ENCODE measurements around the gene CHCHD10. TPM values are rescaled to one million over a fixed set of nuclear protein-coding genes. Genes with fewer than 3 reads are reported as not detected.

Gene CHCHD10
- total RNA-seq, 2 experiments from 2014 or later = 99.8 to 111 TPM

GRCh38 chr22:23759566-23759965 is 8.2 kb downstream of the CHCHD10 start:
- peaks cover 2% of the 10 kb centered on the region for H3K27me3 Mint-ChIP-seq
- no peak overlapping the region for H3K27ac Mint-ChIP-seq
- ATAC-seq (ENCODE audit: low read depth) (no peak), DNase-seq (no peak)
- no peak overlapping the region for H3K4me3 Mint-ChIP-seq
- H3K9me3 Mint-ChIP-seq = no peaks in the 10 kb centered on the region
- H3K36me3 Mint-ChIP-seq = peaks cover 2% of the 10 kb centered on the region
- peaks cover 23% of the 10 kb centered on the region for H3K4me1 Mint-ChIP-seq
- POLR2A ChIA-PET = interaction anchor here (0.6 to 1.5 kb wide), 2 partner anchors 9 to 22 kb away, joined by 3 read pairs; partner anchors contain the start of gene ZNF70

- no peaks in the 10 kb centered on the region for H3K36me3 Mint-ChIP-seq
Measured at GRCh38 chr22:23756891-23757290, 10.9 kb downstream of the CHCHD10 start.

GRCh38 chr22:23755711-23756110 is 12.1 kb downstream of the CHCHD10 start:
- H3K4me1 Mint-ChIP-seq = peaks cover 8% of the 10 kb centered on the region
- no peak overlapping the region for H3K4me3 Mint-ChIP-seq
- ATAC-seq (ENCODE audit: low read depth) = no peak
- H3K9me3 Mint-ChIP-seq = no peaks in the 10 kb centered on the region
- no peaks in the 10 kb centered on the region for H3K36me3 Mint-ChIP-seq
- POLR2A ChIA-PET = interaction anchor here (0.7 to 1.2 kb wide), 2 partner anchors 30 to 69 kb away, joined by 3 read pairs; no protein-coding TSS in a partner anchor
- no peak for DNase-seq
- peaks cover 2% of the 10 kb centered on the region for H3K27me3 Mint-ChIP-seq
- H3K27ac Mint-ChIP-seq = no peak overlapping the region

More at GRCh38 chr22:23756891-23757290, 10.9 kb downstream of the CHCHD10 start:
- Mint-ChIP-seq H3K4me1 (peaks cover 10% of the 10 kb centered on the region), H3K27ac (peak overlapping the region; percentile 26), H3K9me3 (no peaks in the 10 kb centered on the region), H3K27me3 (peaks cover 2% of the 10 kb centered on the region), H3K4me3 (no peak overlapping the region)
- no peak for ATAC-seq (ENCODE audit: low read depth)
- POLR2A ChIA-PET = interaction anchor here (0.9 kb wide), 1 partner anchor 101 kb away, joined by 3 read pairs; the partner anchor contains the start of gene SLC2A11
- no peak for DNase-seq

GRCh38 chr22:23754980-23755636 is 12.7 kb downstream of the CHCHD10 start:
- Mint-ChIP-seq H3K4me3 (no peak overlapping the region), H3K27me3 (peaks cover 2% of the 10 kb centered on the region), H3K27ac (no peak overlapping the region), H3K4me1 (peaks cover 9% of the 10 kb centered on the region), H3K9me3 (no peaks in the 10 kb centered on the region), H3K36me3 (peaks cover 1% of the 10 kb centered on the region)
- DNase-seq = no peak
- POLR2A ChIA-PET = no interaction called here
- ATAC-seq (ENCODE audit: low read depth) = no peak

GRCh38 chr22:23754220-23754919 is 13.4 kb downstream of the CHCHD10 start, which contains the start of gene VPREB3:
TSS of gene VPREB3 (minus strand) at chr22:23754425. CDS start at chr22:23754363, 62 bp downstream.
- H3K36me3 Mint-ChIP-seq = peaks cover 1% of the 10 kb centered on the region
- no peak for ATAC-seq (ENCODE audit: low read depth)
- POLR2A ChIA-PET = interaction anchor here (0.5 kb wide), 1 partner anchor 60 kb away, joined by 3 read pairs; no protein-coding TSS in a partner anchor
- DNase-seq = no peak
- H3K27ac Mint-ChIP-seq = no peak within 1 kb of the TSS
- H3K4me1 Mint-ChIP-seq = peaks cover 15% of the 10 kb centered on the region
- peaks cover 2% of the 10 kb centered on the region for H3K27me3 Mint-ChIP-seq
- no peak within 1 kb of the TSS for H3K4me3 Mint-ChIP-seq
- H3K9me3 Mint-ChIP-seq = no peaks in the 10 kb centered on the region

GRCh38 chr22:23753385-23753784 is 14.4 kb downstream of the CHCHD10 start:
- Mint-ChIP-seq H3K4me3 (no peak overlapping the region), H3K9me3 (no peaks in the 10 kb centered on the region), H3K27me3 (peaks cover 2% of the 10 kb centered on the region), H3K4me1 (peaks cover 15% of the 10 kb centered on the region), H3K36me3 (peaks cover 1% of the 10 kb centered on the region), H3K27ac (no peak overlapping the region)
- DNase-seq (no peak), ATAC-seq (ENCODE audit: low read depth) (no peak)
- POLR2A ChIA-PET = interaction anchor here (1.9 kb wide), 1 partner anchor 10 kb away, joined by 4 read pairs; the partner anchor contains the start of gene C22orf15

GRCh38 chr22:23752750-23753149 is 15.0 kb downstream of the CHCHD10 start:
- peak overlapping the region; percentile 60 for H3K27ac Mint-ChIP-seq
- DNase-seq (no peak), ATAC-seq (ENCODE audit: low read depth) (no peak)
- peaks cover 1% of the 10 kb centered on the region for H3K36me3 Mint-ChIP-seq
- peaks cover 15% of the 10 kb centered on the region for H3K4me1 Mint-ChIP-seq
- H3K9me3 Mint-ChIP-seq = no peaks in the 10 kb centered on the region
- peaks cover 2% of the 10 kb centered on the region for H3K27me3 Mint-ChIP-seq
- POLR2A ChIA-PET = interaction anchor here (1.9 to 2.3 kb wide), 2 partner anchors 11 to 35 kb away, joined by 4 to 16 read pairs; partner anchors contain the start of gene C22orf15
- no peak overlapping the region for H3K4me3 Mint-ChIP-seq

GRCh38 chr22:23752090-23752691 is 15.6 kb downstream of the CHCHD10 start:
- peak overlapping the region; percentile 70 for H3K4me3 Mint-ChIP-seq
- peaks cover 1% of the 10 kb centered on the region for H3K36me3 Mint-ChIP-seq
- peak overlapping the region; percentile 78 for H3K27ac Mint-ChIP-seq
- peaks cover 2% of the 10 kb centered on the region for H3K27me3 Mint-ChIP-seq
- H3K9me3 Mint-ChIP-seq = no peaks in the 10 kb centered on the region
- H3K4me1 Mint-ChIP-seq = peaks cover 15% of the 10 kb centered on the region
- POLR2A ChIA-PET = interaction anchor here (0.7 to 2.3 kb wide), 6 partner anchors 11 to 47 kb away, joined by 3 to 16 read pairs (median 4); partner anchors contain the start of gene C22orf15
- DNase-seq = no peak
- ATAC-seq (ENCODE audit: low read depth) = no peak

GRCh38 chr22:23751441-23751996 is 16.3 kb downstream of the CHCHD10 start:
- DNase-seq (no peak), ATAC-seq (ENCODE audit: low read depth) (peak; percentile 35)
- peak overlapping the region; percentile 83 for H3K4me3 Mint-ChIP-seq
- peaks cover 1% of the 10 kb centered on the region for H3K36me3 Mint-ChIP-seq
- no peaks in the 10 kb centered on the region for H3K9me3 Mint-ChIP-seq
- POLR2A ChIA-PET = interaction anchor here (0.6 to 2.3 kb wide), 11 partner anchors 9 to 129 kb away, joined by 3 to 16 read pairs (median 4); partner anchors contain the start of genes C22orf15 and SLC2A11
- peak overlapping the region; percentile 79 for H3K27ac Mint-ChIP-seq
- peaks cover 2% of the 10 kb centered on the region for H3K27me3 Mint-ChIP-seq
- H3K4me1 Mint-ChIP-seq = peaks cover 12% of the 10 kb centered on the region

- Mint-ChIP-seq H3K36me3 (peaks cover 2% of the 10 kb centered on the region), H3K9me3 (peaks cover 1% of the 10 kb centered on the region), H3K4me1 (peaks cover 12% of the 10 kb centered on the region), H3K4me3 (peak within 1 kb of the TSS; percentile 83), H3K27ac (peak within 1 kb of the TSS; percentile 79), H3K27me3 (no peaks in the 10 kb centered on the region)
- peak; percentile 99 for ATAC-seq (ENCODE audit: low read depth)
- POLR2A ChIA-PET = interaction anchor here (0.6 to 2.3 kb wide), 16 partner anchors 8 to 128 kb away, joined by 3 to 16 read pairs (median 4); partner anchors contain the start of genes C22orf15 and SLC2A11
- peak; percentile 95 for DNase-seq
Measured at GRCh38 chr22:23750714-23751440, 16.9 kb downstream of the CHCHD10 start, which contains the start of gene ZNF70. TSS of gene ZNF70 (minus strand) at chr22:23751112. CDS start at chr22:23745140, 5,972 bp downstream.

- Mint-ChIP-seq H3K27ac (peak overlapping the region; percentile 77), H3K4me3 (peak overlapping the region; percentile 82), H3K36me3 (peaks cover 5% of the 10 kb centered on the region), H3K27me3 (no peaks in the 10 kb centered on the region), H3K9me3 (peaks cover 2% of the 10 kb centered on the region), H3K4me1 (peaks cover 12% of the 10 kb centered on the region)
- DNase-seq = no peak
- POLR2A ChIA-PET = interaction anchor here (0.6 to 2.3 kb wide), 13 partner anchors 8 to 127 kb away, joined by 3 to 16 read pairs (median 4); partner anchors contain the start of gene SLC2A11
- no peak for ATAC-seq (ENCODE audit: low read depth)
Measured at GRCh38 chr22:23750367-23750713, 17.4 kb downstream of the CHCHD10 start.

GRCh38 chr22:23749841-23750301 is 17.9 kb downstream of the CHCHD10 start:
- POLR2A ChIA-PET = interaction anchor here (1.1 to 1.7 kb wide), 2 partner anchors 8 to 16 kb away, joined by 4 to 5 read pairs; no protein-coding TSS in a partner anchor

More at GRCh38 chr22:23749841-23750301, 17.9 kb downstream of the CHCHD10 start:
- H3K27me3 Mint-ChIP-seq = no peaks in the 10 kb centered on the region
- peaks cover 2% of the 10 kb centered on the region for H3K9me3 Mint-ChIP-seq
- no peak overlapping the region for H3K27ac Mint-ChIP-seq
- H3K4me3 Mint-ChIP-seq = peak overlapping the region; percentile 82
- H3K4me1 Mint-ChIP-seq = peaks cover 12% of the 10 kb centered on the region
- DNase-seq (no peak), ATAC-seq (ENCODE audit: low read depth) (no peak)
- peaks cover 9% of the 10 kb centered on the region for H3K36me3 Mint-ChIP-seq

All from activated naive CD8-positive, alpha-beta T cell treated with anti-CD3 and anti-CD28 coated beads, Interleukin-2, amount 10 ng/mL, durations not matched to agents 7 days and 5 days (primary cell).